ENCODE measurements around the gene MYMX. TPM values are rescaled to one million over a fixed set of nuclear protein-coding genes. Genes with fewer than 3 reads are reported as not detected.

MYMX gene
- total RNA-seq, 1 donor from 2014 or later = not detected

DNA sequence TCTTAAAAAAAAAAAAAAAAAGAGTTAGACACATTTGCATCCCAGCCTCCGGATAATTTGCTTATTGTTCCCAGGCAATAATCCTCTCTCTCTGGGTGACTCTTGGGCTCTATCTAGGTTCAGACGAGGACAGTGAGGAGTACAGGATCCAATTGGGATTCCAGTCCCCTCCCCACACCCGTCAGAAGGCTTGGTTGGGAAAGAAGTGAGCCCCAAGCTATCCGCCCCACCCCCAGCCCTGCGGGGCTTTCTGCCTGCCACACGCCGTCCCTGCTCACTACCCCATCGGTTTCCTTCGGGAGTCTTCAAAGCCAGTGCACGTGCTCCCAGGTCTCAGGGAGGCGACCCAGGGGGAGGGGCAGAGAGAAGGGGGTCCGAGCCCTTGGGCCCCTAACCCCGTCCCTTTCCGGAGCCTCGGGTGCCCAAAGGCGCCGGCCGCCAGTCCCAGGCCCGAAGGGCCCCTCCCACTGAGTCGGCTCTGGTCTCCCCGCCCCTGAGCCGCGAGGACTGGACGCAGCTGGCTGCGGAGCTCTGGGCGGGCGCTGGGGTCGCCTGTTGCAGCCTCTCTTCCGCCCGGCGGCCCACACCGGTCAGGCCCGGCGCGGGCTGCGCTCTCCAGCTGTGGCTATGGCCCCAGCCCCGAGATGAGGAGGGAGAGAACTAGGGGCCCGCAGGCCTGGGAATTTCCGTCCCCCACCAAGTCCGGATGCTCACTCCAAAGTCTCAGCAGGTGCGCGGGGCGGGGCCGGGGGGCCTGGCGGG is 2.5 kb downstream of the MYMX start:
- DNase-seq (ENCODE audit: low read depth) (no peak), FAIRE-seq (no peak)
- H3K4me3 ChIP-seq (ENCODE audit: low read depth, low read length) = peak overlapping the region; percentile 19
- TF ChIP-seq, protein P1, sequence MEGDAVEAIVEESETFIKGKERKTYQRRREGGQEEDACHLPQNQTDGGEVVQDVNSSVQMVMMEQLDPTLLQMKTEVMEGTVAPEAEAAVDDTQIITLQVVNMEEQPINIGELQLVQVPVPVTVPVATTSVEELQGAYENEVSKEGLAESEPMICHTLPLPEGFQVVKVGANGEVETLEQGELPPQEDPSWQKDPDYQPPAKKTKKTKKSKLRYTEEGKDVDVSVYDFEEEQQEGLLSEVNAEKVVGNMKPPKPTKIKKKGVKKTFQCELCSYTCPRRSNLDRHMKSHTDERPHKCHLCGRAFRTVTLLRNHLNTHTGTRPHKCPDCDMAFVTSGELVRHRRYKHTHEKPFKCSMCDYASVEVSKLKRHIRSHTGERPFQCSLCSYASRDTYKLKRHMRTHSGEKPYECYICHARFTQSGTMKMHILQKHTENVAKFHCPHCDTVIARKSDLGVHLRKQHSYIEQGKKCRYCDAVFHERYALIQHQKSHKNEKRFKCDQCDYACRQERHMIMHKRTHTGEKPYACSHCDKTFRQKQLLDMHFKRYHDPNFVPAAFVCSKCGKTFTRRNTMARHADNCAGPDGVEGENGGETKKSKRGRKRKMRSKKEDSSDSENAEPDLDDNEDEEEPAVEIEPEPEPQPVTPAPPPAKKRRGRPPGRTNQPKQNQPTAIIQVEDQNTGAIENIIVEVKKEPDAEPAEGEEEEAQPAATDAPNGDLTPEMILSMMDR (IDR thresholded peaks at IDR 0.05; ENCODE audit: insufficient read depth, low read length, severe bottlenecking) = no peak
- H3K27me3 ChIP-seq (ENCODE audit: control insufficient read depth, insufficient read depth, low read length) = no peaks in the 10 kb centered on the region
- H3K36me3 ChIP-seq (ENCODE audit: control insufficient read depth, insufficient read depth, low read length) = no peaks in the 10 kb centered on the region

DNA sequence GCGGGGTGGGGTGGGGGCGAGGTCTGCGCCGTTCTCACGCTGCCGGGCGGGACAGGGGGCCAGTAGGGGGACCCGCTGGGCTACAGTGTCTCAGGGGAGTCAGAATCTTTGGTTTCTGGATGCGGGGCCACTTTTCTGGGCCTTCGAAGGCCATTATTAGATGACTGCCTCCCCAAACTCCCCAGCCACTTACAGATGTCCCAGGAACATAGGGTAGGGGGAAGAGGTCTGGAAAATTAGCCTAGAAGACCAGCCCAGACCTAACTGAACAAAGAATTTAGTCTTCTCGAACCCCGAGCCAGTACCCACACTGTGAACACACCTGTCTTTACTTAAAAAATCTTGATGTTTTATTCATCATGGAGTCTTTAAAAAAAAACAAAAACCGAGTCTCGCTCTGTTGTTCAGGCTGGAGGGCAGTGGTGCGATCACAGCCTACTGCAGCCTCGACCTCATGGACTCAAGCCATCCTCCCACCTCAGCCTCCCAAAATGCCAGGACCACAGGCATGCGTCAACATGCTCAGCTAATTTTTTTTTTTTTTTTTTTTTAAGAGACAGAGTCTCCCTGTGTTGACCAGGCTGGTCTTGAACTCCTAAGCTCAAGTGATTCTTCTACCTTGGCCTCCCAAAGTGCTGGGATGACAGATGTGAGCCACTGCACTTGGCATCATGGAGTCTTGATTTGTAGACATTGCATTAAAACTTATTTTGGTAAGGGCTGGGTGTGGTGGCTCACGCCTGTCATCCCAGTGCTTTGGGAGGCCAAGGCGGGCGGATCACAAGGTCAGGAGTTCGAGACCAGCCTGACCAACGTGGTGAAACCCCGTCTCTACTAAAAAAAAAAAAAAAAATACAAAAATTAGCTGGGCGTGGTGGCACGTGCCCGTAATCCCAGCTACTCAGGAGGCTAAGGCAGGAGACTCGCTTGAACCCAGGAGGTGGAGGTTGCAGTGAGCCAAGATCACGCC is 3.4 kb downstream of the MYMX start:
- no peak for FAIRE-seq
- no peaks in the 10 kb centered on the region for H3K36me3 ChIP-seq (ENCODE audit: control insufficient read depth, insufficient read depth, low read length)

DNA sequence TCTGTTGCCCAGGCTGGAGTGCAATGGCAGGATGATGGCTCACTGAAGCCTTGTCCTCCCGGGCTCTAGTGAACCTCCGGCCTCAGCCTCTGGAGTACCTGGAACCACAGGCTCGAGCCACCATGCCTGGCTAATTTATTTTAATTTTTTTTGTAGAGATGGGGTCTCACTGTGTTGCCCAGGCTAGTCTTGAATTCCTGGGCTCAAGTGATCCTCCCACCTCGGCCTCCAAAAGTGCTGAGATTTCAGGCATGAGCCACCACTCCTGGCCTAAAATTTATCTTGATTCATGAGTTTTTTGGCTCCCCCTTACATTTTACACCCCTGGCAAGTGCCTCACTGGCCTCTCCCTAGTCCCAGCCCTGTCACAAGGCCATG is 4.2 kb downstream of the MYMX start:
- no peaks in the 10 kb centered on the region for H3K36me3 ChIP-seq (ENCODE audit: control insufficient read depth, insufficient read depth, low read length)
- no peak overlapping the region for H3K4me3 ChIP-seq (ENCODE audit: low read depth, low read length)
- no peaks in the 10 kb centered on the region for H3K27me3 ChIP-seq (ENCODE audit: control insufficient read depth, insufficient read depth, low read length)
- DNase-seq (ENCODE audit: low read depth) (no peak), FAIRE-seq (no peak)
- TF ChIP-seq, protein P1 (IDR thresholded peaks at IDR 0.05; ENCODE audit: insufficient read depth, low read length, severe bottlenecking) = no peak

More for the DNA sequence above, 3.4 kb downstream of the MYMX start:
- TF ChIP-seq, protein P1 (IDR thresholded peaks at IDR 0.05; ENCODE audit: insufficient read depth, low read length, severe bottlenecking) = no peak
- no peak for DNase-seq (ENCODE audit: low read depth)
- Histone ChIP-seq H3K4me3 (ENCODE audit: low read depth, low read length) (no peak overlapping the region), H3K27me3 (ENCODE audit: control insufficient read depth, insufficient read depth, low read length) (no peaks in the 10 kb centered on the region)

DNA sequence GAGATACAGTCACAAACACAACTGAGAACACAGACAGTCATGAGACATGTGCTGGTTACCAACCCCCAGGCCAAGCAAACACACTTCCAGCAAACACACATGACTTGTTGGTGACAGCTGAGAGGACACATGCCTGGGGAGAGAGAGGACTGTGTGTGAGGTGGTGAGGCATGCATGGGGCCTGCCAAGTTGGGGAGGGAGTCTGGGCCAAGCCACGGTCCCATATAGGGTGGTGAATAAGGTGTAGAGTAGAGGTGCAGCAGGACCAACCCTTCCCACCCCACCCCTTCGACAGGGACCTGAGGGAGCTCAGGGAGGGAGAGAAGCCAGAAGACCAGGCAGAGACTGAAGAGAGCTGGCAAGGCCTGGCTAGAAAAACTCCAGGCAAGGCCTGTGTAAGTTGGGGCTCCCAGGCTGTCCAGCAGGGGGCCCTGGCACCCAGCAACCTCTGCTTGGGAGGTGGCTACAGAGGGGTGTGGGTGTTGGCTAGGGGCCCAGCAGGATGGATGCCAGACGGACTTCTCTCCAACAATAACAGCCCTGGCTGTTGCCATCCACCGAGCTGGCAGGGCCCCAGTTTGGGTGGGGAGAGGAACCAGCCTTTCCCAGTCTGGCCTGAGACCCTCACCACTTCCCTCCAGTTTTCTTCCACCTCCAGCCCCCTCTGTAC is 4.7 kb downstream of the MYMX start:
- DNase-seq (ENCODE audit: low read depth) = peak; percentile 79
- Histone ChIP-seq H3K36me3 (ENCODE audit: control insufficient read depth, insufficient read depth, low read length) (no peaks in the 10 kb centered on the region), H3K4me3 (ENCODE audit: low read depth, low read length) (no peak overlapping the region), H3K27me3 (ENCODE audit: control insufficient read depth, insufficient read depth, low read length) (no peaks in the 10 kb centered on the region)
- TF ChIP-seq, protein P1 (IDR thresholded peaks at IDR 0.05; ENCODE audit: insufficient read depth, low read length, severe bottlenecking) = peak; percentile 98
- no peak for FAIRE-seq

DNA sequence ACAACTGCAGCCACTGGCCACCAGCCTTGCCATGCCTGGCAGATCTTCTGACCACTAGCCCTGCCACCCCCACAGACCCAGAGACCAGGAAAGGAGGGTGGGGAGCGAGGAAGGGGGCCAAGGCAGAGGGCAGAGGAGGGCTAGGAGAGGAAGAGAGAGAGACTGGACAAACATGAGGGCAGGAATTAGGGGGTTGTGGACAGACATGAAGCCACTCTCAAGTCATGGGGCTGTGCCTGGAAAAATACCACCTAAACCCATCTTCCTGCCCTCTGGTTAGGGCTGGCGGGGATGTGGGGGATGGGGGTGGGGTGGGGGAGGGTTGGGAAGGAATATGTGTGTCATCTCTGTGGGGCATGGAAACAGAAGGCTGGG is 5.2 kb downstream of the MYMX start:
- TF ChIP-seq, protein P1 (IDR thresholded peaks at IDR 0.05; ENCODE audit: insufficient read depth, low read length, severe bottlenecking) = no peak
- no peaks in the 10 kb centered on the region for H3K27me3 ChIP-seq (ENCODE audit: control insufficient read depth, insufficient read depth, low read length)
- H3K36me3 ChIP-seq (ENCODE audit: control insufficient read depth, insufficient read depth, low read length) = no peaks in the 10 kb centered on the region
- DNase-seq (ENCODE audit: low read depth) (no peak), FAIRE-seq (no peak)
- H3K4me3 ChIP-seq (ENCODE audit: low read depth, low read length) = no peak overlapping the region

All from bronchial epithelial cell (primary cell).